NT2/D1 (cell line): ENCODE measurements around the gene GLIS1.

Source experiments
- SUZ12 ChIP-seq: IDR thresholded peaks from 2 replicates; pipeline ENCODE4 v1.6.1; 2011; ENCODE audit not compliant: insufficient read length, insufficient read depth; ENCODE audit errors: extremely low read depth
- YY1 ChIP-seq: IDR thresholded peaks from 2 replicates; pipeline ENCODE4 v1.6.1; 2011; ENCODE audit not compliant: insufficient read length, insufficient read depth

DNA sequence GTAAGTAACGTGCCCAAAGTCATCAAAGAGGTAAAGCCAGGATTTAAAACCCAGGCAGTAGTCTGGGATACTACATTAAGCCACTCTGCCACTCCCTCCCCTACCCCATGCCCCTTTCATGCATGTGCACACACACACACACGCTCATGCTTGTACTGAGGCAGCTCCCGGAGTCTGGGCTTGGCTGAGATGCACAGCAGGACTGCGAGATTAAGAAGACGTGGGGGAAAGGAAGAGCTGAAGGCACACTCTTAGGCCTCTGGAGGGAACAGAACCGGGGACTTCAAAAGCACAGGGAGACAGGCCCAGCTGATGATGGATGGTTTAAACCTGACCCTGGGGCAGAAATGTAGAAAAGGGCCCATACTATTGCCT lies 98.3 kb downstream of the GLIS1 start:
- TF ChIP-seq SUZ12: no peak
- no peak for TF ChIP-seq YY1
